ENCODE data around the gene ADGRL1. TPM values are rescaled to one million over a fixed set of nuclear protein-coding genes. Genes with fewer than 3 reads are reported as not detected.

ADGRL1 gene
- total and polyA plus RNA-seq, 3 donors from 2014 or later, result 23.8 to 57.2 (median 45.0) TPM

DNA sequence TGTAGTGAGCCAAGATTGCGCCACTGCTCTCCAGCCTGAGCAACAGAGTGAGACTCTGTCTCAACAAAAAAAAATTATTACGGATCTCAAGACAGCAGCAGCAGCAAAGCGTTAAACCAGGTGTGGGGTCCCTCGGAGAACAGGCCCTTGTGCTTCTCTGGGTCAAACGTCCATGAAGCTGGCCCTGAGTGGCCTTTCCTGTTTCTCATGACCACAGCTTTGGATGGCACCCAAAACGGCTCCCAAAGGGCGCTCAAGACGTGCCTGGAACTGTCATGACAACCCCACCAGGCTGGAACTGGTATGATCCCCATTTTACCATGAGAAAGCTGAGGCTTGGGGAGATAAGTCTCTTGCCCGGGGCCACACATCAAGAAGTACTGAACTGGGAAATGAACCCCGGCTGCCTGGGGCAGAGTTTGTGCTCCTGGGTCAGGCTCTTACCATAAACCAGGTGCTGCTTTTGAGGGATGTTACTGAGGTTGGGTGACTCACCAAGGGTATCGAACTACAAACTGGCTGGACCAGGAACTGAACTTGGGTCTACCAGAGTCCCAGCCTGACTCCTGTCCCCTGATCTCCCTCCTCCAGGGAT, 103.8 kb downstream of the ADGRL1 start:
- Histone ChIP-seq H3K4me3 (no peak overlapping the region), H3K4me1 (peaks cover 6% of the 10 kb centered on the region), H3K27ac (no peak overlapping the region), H3K36me3 (ENCODE audit: low read depth, missing control alignments) (no peaks in the 10 kb centered on the region), H3K9me3 (no peaks in the 10 kb centered on the region), H3K27me3 (no peaks in the 10 kb centered on the region)
- no peak for DNase-seq
- intact Hi-C loops (cut with DNase I; ENCODE audit: low total_unique reads), result no loop called here
- 53 to 62% methylated on average over 11 of the region's 11 CpGs for WGBS, 2 donors
- TF ChIP-seq, protein P1, sequence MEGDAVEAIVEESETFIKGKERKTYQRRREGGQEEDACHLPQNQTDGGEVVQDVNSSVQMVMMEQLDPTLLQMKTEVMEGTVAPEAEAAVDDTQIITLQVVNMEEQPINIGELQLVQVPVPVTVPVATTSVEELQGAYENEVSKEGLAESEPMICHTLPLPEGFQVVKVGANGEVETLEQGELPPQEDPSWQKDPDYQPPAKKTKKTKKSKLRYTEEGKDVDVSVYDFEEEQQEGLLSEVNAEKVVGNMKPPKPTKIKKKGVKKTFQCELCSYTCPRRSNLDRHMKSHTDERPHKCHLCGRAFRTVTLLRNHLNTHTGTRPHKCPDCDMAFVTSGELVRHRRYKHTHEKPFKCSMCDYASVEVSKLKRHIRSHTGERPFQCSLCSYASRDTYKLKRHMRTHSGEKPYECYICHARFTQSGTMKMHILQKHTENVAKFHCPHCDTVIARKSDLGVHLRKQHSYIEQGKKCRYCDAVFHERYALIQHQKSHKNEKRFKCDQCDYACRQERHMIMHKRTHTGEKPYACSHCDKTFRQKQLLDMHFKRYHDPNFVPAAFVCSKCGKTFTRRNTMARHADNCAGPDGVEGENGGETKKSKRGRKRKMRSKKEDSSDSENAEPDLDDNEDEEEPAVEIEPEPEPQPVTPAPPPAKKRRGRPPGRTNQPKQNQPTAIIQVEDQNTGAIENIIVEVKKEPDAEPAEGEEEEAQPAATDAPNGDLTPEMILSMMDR (IDR thresholded peaks at IDR 0.05), result no peak
- no peak for TF ChIP-seq POLR2A (IDR thresholded peaks at IDR 0.05)

DNA sequence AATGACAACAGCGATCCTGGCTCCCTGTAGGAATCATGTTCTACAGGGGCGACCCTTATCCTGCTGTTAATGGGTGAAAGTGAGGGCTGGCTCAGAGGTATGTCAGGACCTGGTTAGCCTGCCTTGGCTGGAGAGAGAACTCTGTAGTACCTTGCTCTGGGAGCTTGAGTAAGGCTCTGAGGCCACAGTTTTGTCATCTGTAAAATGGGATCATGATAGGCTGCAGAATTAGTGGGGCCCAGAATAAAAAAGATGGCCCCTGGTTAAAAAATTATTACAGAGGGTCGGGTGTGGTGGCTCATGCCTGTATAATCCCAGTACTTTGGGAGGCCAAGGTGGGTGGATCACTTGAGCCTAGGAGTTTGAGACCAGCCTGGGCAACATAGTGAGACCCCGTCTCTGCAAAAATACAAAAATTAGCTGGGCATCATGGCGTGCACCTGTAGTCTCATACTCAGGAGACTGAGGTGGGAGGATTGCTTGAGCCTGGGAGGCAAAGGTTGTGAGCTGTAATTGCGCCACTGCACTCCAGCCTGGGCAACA, 104.9 kb downstream of the ADGRL1 start:
- H3K27me3 ChIP-seq, result no peaks in the 10 kb centered on the region
- TF ChIP-seq POLR2A (IDR thresholded peaks at IDR 0.05), result no peak
- TF ChIP-seq, protein P1 (IDR thresholded peaks at IDR 0.05), result no peak
- 86 to 93% methylated on average over 6 of the region's 6 CpGs for WGBS, 2 donors
- intact Hi-C loops (cut with DNase I; ENCODE audit: low total_unique reads), result no loop called here
- no peaks in the 10 kb centered on the region for H3K36me3 ChIP-seq (ENCODE audit: low read depth, missing control alignments)
- no peaks in the 10 kb centered on the region for H3K9me3 ChIP-seq
- no peak overlapping the region for H3K4me3 ChIP-seq
- H3K27ac ChIP-seq, result no peak overlapping the region
- H3K4me1 ChIP-seq, result peaks cover 10% of the 10 kb centered on the region
- DNase-seq, result no peak

Small RNA genes within 50 kb of the gene (small RNA-seq; reads per million reads assigned to genes)
- gene RN7SL231P, result 0 reads per million in 2 donors

Other genes with a start within 250 kb of the ADGRL1 start
- gene RFX1, start 199.8 kb downstream of the ADGRL1 start, total RNA-seq, result 10 to 100 TPM; 18.3 to 24.2 TPM
- 40.9 TPM for gene RFX1, start 199.8 kb downstream of the ADGRL1 start, polyA plus RNA-seq (ENCODE audit: insufficient read depth, low read depth, low replicate concordance)
- gene RLN3, start 178.0 kb downstream of the ADGRL1 start, total RNA-seq, result not detected
- 1.7 TPM for gene RLN3, start 178.0 kb downstream of the ADGRL1 start, polyA plus RNA-seq (ENCODE audit: insufficient read depth, low read depth, low replicate concordance)
- 1 to 10 TPM; 3.5 to 4.9 TPM for gene IL27RA, start 174.4 kb downstream of the ADGRL1 start, total RNA-seq
- 5.2 TPM for gene IL27RA, start 174.4 kb downstream of the ADGRL1 start, polyA plus RNA-seq (ENCODE audit: insufficient read depth, low read depth, low replicate concordance)
- 10 to 100 TPM; 21.3 to 34.6 TPM for gene PALM3, start 144.1 kb downstream of the ADGRL1 start, total RNA-seq
- 18.4 TPM for gene PALM3, start 144.1 kb downstream of the ADGRL1 start, polyA plus RNA-seq (ENCODE audit: insufficient read depth, low read depth, low replicate concordance)
- 1 to 10 TPM; 4.2 to 7.2 TPM for gene MISP3, start 133.4 kb downstream of the ADGRL1 start, total RNA-seq
- gene MISP3, start 133.4 kb downstream of the ADGRL1 start, polyA plus RNA-seq (ENCODE audit: insufficient read depth, low read depth, low replicate concordance), result 0.76 TPM
- 10 to 100 TPM in 1 of 2 donors, 1 to 10 TPM in 1; 5.0 to 12.7 TPM for gene C19orf67, start 120.4 kb downstream of the ADGRL1 start, total RNA-seq
- 12.6 TPM for gene C19orf67, start 120.4 kb downstream of the ADGRL1 start, polyA plus RNA-seq (ENCODE audit: insufficient read depth, low read depth, low replicate concordance)
- gene SAMD1, start 115.4 kb downstream of the ADGRL1 start, total RNA-seq, result 10 to 100 TPM; 50.6 to 72.9 TPM
- gene SAMD1, start 115.4 kb downstream of the ADGRL1 start, polyA plus RNA-seq (ENCODE audit: insufficient read depth, low read depth, low replicate concordance), result 34.0 TPM
- gene PRKACA, start 88.4 kb downstream of the ADGRL1 start, total RNA-seq, result 100 to 1,000 TPM; 114 to 116 TPM
- 203 TPM for gene PRKACA, start 88.4 kb downstream of the ADGRL1 start, polyA plus RNA-seq (ENCODE audit: insufficient read depth, low read depth, low replicate concordance)
- 10 to 100 TPM; 31.5 to 52.7 TPM for gene ASF1B, start 69.6 kb downstream of the ADGRL1 start, total RNA-seq
- gene ASF1B, start 69.6 kb downstream of the ADGRL1 start, polyA plus RNA-seq (ENCODE audit: insufficient read depth, low read depth, low replicate concordance), result 55.2 TPM
- gene ADGRE5, start 175.3 kb upstream of the ADGRL1 start, total RNA-seq, result 10 to 100 TPM in 1 of 2 donors, 1 to 10 TPM in 1; 8.7 to 14.6 TPM
- 21.2 TPM for gene ADGRE5, start 175.3 kb upstream of the ADGRL1 start, polyA plus RNA-seq (ENCODE audit: insufficient read depth, low read depth, low replicate concordance)
- gene DDX39A, start 213.2 kb upstream of the ADGRL1 start, total RNA-seq, result 100 to 1,000 TPM; 218 to 295 TPM
- gene DDX39A, start 213.2 kb upstream of the ADGRL1 start, polyA plus RNA-seq (ENCODE audit: insufficient read depth, low read depth, low replicate concordance), result 323 TPM
- 100 to 1,000 TPM; 204 to 259 TPM for gene PKN1, start 227.1 kb upstream of the ADGRL1 start, total RNA-seq
- 116 TPM for gene PKN1, start 227.1 kb upstream of the ADGRL1 start, polyA plus RNA-seq (ENCODE audit: insufficient read depth, low read depth, low replicate concordance)